HG03103 (cell line): ENCODE data around the gene CA14.
"Not testable (repeated sequence)": the region's sequence is repeated elsewhere in the genome, so short reads cannot be mapped to it uniquely, and the experiment has no call there.

ENCODE experiments used
- ATAC-seq: cut with Tn5 transposase; IDR thresholded peaks from one replicate; pipeline ENCODE4 v1.9.1; 2021; ENCODE audit warnings: low read depth; ENCODE audit not compliant: unreplicated experiment

Gene CA14

GRCh38 chr1:150257624-150258585 is at the start of gene CA14:
TSS of gene CA14 (plus strand) at chr1:150257774. CDS start at chr1:150258129, 355 bp downstream.
- no peak for ATAC-seq

DNA sequence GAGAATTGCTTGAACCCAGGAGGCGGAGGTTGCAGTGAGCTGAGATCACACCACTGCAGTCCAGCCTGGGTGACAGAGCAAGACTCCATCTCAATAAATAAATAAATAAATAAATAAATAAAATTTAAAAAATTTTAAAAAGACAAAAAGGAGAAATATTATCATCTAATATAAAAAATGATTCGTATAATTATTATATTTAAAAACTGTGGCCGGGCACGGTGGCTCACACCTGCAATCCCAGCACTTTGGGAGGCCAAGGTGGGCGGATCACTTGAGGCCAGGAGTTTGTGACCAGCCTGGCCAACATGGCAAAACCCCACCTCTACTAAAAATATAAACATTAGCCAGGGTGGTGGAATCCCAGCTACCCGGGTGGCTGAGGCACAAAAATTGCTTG is 49.1 kb upstream of the CA14 start:
- not testable (repeated sequence) for ATAC-seq

GRCh38 chr1:150210091-150210490 is 47.5 kb upstream of the CA14 start:
- no peak for ATAC-seq

DNA sequence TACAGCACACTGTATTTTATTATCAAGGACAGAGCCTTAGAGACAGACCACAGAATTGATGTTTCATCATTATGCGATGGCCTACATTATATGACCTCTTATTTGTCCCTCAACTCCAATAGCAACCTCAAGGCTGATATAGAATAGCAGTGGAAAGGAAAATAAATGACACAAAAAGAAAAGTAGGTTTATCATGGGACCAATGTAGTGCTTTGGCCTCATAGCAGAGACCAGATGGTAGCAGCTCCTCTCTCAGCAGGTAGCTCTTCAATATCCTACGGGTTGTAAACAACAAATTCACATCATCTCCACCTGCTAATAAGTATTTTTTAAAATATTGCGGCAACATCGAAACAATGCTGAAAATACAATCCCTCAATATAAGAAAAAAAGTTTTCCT is 46.9 kb upstream of the CA14 start:
- no peak for ATAC-seq

- no peak for ATAC-seq
Observed at GRCh38 chr1:150212070-150212469, 45.5 kb upstream of the CA14 start.

DNA sequence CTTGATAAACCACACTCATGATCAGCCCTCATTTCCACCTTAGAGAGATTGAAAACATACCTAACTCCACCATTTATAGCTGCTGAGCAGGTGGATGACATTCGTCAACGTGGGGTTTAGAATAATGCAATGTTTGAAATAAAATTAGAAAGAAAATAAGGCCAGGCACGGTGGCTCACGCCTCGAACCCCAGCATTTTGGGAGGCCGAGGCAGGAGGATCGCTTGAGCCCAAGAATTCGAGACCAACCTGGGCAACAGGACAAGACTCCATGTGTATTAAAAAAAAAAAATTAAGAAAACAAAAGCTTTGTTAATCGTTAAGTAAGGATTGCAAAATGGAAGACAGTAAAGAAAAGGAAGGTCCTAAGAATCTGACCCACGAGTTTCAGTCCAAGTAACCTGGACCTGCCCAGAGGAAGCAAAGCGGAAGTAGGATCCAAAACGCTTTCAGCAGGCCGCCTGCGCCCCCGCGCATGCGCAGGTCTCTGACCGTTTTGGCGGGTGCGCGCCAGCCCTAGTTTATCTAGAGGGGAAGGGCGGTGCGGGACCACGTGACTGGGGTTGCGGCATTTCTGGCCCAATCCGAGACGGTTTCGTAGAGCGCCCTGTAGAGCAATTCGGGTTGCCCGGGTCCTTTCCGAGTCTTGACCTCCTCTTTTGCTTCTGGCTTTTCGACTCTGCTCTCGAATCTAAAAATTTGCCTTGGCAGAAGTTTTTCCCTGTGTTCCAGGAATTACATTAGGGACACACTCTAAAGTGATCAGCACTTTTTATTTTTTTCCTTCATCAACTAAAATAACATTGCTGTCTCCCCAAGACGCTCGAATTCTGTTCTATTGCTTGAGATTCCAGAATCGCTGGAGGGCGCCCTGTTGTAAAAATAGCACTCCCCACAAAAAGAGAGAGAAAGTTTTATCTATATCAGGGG is 44.1 kb upstream of the CA14 start:
- no peak for ATAC-seq

DNA sequence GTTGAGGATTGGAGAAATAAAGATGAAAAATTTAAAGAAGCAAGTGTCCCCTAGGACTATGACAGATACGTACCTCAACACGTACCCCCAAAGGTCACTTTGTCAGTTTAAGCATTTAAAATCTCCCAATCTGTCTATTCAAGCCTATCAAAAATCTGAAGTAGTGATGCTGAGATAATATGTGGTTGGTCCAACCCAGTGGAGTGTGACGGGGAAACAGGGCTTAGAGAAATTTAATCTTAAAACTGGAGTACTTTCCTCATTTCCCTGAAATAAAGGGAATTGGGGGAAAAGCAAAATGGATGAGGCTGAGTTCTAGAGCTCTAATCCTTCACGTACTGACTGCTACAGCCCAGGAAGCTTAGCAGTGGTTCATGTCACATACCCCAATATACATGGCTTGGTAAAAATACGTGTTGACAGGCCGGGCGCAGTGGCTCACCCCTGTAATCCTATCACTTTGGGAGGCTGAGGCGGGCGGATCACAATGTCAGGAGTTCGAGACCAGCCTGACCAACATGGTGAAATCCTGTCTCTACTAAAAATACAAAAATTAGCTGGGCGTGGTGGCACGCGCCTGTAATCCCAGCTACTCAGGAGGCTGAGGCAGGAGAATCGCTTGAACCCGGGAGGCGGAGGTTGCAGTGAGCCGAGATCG is 43.3 kb upstream of the CA14 start:
- not testable (repeated sequence) for ATAC-seq

DNA sequence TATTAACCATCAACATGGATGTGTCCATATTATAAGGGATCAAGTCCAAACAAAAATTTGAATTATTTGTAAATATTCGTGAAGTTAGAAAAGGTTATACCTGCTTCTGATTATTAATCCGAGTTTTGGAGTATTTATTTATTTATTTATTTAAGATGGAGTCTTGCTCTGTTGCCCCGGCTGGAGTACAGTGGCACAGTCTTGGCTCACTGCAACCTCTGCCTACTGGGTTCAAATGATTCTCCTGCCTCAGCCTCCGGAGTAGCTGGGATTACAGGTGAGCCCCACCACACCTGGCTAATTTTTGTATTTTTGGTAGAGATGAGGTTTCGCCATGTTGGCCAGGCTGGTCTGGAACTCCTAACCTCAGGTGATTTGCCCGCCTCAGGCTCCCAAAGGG is 41.7 kb upstream of the CA14 start:
- ATAC-seq: not testable (repeated sequence)

- ATAC-seq: no peak
Observed at GRCh38 chr1:150221552-150221951, 36.0 kb upstream of the CA14 start.

DNA sequence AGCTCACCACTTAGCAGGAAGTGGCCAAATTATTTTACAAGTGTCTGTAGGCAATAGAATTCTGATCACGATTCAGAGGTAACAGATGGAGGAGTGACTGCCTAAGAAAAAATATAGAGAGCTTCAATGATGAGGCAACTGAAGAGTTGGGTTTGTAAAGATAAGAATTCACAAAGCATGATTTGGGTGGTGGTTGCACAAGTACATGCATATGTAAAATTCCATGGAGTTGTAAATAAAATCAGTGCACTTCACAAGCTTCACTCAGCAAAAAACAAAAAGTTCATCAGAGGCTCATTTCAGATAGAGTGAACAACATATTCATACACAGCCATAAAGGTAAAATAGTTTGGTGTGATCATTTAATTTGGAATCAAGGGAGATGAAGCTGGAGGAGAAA is 32.6 kb upstream of the CA14 start:
- no peak for ATAC-seq

DNA sequence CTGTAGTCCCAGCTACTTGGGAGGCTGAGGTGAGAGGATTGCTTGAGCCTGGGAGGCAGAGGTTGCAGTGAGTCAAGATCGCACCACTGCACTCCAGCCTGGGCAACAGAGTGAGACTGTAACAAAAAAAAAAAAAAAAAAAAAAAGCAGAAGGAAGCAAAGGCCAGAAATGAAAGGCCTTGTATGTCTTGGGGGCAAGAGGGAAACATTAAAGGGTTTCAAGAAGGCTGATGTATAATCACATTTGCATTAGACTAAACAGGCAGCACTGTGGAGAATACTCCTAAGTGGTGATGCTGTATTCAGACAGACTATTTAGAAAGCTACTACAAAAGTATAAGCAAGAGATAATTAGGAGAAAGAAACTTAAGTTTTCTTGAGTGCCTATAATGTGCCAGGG is 32.0 kb upstream of the CA14 start:
- ATAC-seq: no peak

DNA sequence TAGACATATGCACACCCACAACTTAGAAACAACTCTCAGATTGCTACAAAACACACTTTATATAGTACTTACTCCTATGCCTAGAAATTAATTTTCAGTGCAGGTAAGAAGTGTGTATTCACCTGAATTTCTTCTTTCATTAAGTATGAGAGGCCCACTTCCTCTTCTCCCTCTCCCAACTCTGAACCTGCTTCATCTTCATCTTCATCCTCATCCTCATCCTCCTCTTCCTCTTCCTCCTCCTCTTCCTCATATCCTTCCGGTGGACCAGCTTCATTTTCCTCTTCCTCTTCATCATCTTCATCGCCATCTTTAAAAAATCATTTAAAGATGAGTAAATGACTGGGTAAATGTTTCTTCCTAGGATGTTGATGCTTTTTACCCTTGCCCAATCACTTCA is 31.1 kb upstream of the CA14 start:
- no peak for ATAC-seq

GRCh38 chr1:150227228-150227627 is 30.3 kb upstream of the CA14 start:
- ATAC-seq: no peak

- ATAC-seq: not testable (repeated sequence)
Observed at GRCh38 chr1:150228246-150228645, 29.3 kb upstream of the CA14 start.

DNA sequence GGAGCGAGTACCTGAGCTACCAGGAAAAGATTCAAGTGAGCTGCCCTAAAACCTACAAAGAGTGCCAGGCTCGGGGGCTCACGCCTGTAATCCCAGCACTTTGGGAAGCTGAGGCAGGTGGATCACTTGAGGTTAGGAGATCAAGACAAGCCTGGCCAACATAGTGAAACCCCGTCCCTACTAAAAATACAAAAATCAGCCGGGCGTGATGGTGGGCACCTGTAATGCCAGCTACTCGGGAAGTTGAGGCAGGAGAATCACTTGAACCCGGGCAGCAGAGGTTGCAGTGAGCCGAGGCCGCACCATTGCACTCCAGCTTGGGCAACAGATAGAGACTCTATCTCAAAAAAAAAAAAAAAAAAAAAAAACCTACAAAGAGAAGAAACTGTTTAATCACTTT is 24.7 kb upstream of the CA14 start:
- not testable (repeated sequence) for ATAC-seq

GRCh38 chr1:150233359-150234308 is 23.9 kb upstream of the CA14 start:
- ATAC-seq: no peak

- ATAC-seq: no peak
Observed at GRCh38 chr1:150234309-150234565, 23.3 kb upstream of the CA14 start.

DNA sequence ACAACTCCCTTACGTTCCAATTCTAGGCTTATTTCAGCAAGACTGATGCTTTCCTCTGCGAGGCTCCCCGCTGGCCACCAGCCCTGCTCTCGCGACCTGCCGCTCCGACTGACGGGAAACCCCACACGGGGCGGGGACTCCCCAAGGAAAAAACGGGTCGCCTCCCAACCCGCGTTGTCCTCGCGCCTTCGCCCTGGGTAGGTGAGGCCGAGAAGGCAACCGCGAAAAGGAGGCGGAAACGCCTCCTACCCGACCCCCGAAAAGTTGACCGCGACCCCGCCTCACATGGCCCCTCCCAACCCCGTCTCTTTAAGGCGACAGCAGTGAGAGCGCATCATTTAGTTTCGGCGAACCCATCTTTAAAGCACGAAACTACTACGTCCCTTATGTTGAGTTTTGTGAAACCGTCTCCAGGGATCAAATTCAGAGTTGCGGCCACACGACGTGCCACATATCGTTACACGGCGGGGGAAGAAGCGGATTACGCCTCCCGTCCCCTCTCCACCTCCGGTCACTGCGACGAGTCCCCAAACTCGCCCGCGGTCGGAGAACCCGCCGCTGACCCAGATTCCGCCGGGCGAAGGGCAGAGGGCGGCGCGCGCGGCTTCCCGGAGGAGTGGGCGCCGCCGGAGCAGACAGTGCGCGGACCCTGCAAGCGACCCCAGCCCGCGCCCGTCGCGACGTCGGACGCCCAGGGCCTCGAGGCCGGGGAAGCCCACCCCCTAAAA is 22.8 kb upstream of the CA14 start:
- peak; percentile 46 for ATAC-seq

DNA sequence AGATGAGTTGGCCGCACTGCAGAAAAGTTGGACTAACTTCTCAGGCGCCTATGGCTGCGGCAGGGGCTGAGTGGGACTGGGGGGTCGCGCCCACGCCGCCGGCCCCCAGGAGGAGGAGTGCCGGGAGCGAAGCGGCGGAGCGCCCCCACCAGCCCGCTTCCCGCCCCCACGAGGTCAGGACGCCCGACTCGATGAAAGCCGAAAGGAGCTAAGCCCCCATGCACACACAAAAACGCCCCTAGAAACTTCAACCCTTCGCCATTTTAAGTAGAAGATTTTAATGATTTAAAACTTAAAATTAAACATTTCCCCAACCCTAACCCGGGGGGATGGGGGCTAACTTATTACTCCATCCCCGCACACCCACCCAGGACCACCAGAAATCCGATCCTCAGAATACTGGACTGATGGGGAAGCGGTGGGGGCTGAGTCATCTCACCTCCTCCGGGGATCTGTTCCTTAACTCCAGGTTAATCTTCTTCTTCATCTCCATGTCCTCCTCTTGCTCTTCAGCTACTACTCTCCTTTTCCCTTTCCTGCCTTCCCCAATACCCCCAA is 22.2 kb upstream of the CA14 start:
- no peak for ATAC-seq
